ENCODE data around the gene VPS33A. TPM values are rescaled to one million over a fixed set of nuclear protein-coding genes. Genes with fewer than 3 reads are reported as not detected.
A peak's percentile ranks its signal among the peaks of the same experiment; 100 is the strongest.

Gene VPS33A
- total and polyA plus RNA-seq, 7 donors: 10.3 to 33.6 (median 17.1) TPM

DNA sequence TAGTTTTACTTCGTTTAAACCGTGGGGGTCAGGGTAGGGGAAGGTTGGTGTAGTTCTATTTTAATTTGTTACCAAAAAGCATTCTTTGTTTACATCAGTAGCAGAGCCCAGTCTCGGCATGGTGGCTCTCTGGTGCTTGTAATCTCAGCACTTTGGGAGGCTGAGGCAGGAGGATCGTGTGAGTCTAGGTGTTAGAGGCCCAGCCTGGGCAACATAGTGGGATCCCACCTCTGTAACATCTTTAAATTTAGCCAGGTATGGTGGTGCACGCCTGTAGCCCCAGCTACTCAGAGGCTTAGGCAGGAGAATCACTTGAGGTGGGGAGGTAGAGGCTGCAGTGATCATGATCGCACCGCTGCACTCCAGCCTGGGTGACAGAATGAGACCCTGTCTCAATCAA is 81.2 kb downstream of the VPS33A start:
- Histone ChIP-seq H3K9me3 (no peaks in the 10 kb centered on the region), H3K4me1 (no peaks in the 10 kb centered on the region), H3K4me3 (no peak overlapping the region), H3K27ac (no peak overlapping the region), H3K36me3 (ENCODE audit: insufficient read depth in 1 of 2, low read depth in 1 of 2) (no peaks in the 10 kb centered on the region), H3K27me3 (ENCODE audit: insufficient read depth in 3 of 3, low read length in 2 of 3) (peaks cover 0 to 3% (median 0%) of the 10 kb centered on the region in 3 donors)
- no peak for ATAC-seq
- 88 to 95% (median 91%) methylated on average over 7 of the region's 7 CpGs for WGBS, 3 donors
- no peak for DNase-seq
- TF ChIP-seq, protein P1, sequence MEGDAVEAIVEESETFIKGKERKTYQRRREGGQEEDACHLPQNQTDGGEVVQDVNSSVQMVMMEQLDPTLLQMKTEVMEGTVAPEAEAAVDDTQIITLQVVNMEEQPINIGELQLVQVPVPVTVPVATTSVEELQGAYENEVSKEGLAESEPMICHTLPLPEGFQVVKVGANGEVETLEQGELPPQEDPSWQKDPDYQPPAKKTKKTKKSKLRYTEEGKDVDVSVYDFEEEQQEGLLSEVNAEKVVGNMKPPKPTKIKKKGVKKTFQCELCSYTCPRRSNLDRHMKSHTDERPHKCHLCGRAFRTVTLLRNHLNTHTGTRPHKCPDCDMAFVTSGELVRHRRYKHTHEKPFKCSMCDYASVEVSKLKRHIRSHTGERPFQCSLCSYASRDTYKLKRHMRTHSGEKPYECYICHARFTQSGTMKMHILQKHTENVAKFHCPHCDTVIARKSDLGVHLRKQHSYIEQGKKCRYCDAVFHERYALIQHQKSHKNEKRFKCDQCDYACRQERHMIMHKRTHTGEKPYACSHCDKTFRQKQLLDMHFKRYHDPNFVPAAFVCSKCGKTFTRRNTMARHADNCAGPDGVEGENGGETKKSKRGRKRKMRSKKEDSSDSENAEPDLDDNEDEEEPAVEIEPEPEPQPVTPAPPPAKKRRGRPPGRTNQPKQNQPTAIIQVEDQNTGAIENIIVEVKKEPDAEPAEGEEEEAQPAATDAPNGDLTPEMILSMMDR (IDR thresholded peaks at IDR 0.05): no peak
- intact Hi-C loops (cut with DNase I): no loop called here

DNA sequence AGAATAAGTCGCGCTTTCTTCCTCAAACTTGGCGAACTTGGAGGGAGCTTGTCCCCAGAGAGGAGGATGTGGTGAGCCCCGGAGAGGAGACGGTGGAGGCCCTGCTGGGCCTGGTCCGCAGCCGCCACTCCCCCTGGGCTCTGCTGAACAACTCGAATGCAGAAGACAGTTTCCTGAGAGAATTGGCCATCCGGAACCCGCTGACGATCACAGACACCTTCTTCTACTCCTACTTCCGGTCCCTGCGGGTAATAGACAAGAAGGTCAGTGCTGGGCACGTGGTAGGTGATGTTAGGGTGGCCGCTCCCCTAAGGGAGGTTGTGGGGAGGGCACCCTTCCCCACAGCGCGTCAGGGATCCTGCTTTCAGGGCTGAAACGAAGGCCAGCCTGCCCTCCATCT is 81.8 kb downstream of the VPS33A start:
- no peaks in the 10 kb centered on the region for H3K36me3 ChIP-seq (ENCODE audit: insufficient read depth in 1 of 2, low read depth in 1 of 2)
- WGBS, 3 donors: 77 to 85% (median 83%) methylated on average over 18 of the region's 18 CpGs
- peaks cover 0 to 3% (median 0%) of the 10 kb centered on the region in 3 donors for H3K27me3 ChIP-seq (ENCODE audit: insufficient read depth in 3 of 3, low read length in 2 of 3)
- no peaks in the 10 kb centered on the region for H3K9me3 ChIP-seq
- H3K27ac ChIP-seq: no peak overlapping the region
- no peak overlapping the region for H3K4me3 ChIP-seq
- intact Hi-C loops (cut with DNase I): no loop called here
- ATAC-seq: no peak
- TF ChIP-seq, protein P1 (IDR thresholded peaks at IDR 0.05): no peak
- DNase-seq: no peak
- H3K4me1 ChIP-seq: no peaks in the 10 kb centered on the region

DNA sequence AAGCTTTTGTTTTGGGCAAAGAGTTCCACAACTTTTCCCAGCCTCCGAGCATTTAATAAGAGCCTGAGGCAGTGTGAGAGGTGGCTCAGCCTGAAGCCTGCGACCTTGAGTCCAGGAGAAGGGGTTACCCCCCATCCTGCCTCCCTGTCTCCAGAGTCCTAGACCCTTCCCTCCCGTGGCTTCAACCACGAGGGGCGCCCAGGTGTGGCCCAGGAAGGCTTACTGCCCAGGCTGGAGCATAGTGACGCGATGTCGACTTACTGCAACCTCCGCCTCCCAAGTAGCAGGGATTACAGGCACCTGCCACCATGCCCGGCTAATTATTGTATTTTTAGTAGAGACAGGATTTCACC is 82.7 kb downstream of the VPS33A start:
- TF ChIP-seq, protein P1 (IDR thresholded peaks at IDR 0.05): no peak
- no peak for ATAC-seq

DNA sequence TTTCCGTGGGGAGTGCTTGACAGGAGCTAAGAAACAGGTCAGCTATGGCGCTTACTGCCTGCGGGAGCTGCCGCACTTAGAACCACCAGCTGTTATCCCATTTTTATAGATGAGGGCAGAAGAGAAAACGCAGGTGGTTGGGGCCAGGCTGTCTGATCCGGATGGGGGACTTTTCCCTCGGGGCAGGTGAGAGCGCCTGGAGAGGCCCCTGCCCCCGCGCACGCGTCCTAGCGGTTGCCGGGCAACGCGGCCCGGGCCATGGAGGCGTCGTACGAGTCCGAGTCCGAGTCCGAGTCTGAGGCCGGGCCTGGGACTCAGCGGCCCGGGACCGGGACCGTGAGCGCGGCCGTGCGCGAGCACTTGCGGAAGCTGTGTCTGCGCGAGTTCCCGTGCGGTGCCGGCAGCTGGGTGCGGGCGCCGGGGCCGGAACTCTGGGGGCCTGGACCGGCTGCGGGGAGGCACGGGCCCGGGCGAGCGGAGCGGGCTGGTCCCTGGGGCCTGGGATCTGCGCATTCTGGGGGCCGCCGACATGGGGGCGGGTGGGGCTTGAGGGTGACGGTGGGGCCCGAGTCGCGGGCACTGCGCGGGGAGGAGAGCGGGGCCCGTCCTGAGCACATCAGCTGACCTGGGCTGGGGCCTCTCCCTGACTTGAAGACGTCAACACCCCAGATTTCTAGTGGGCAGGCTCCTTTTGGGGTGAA is 83.3 kb downstream of the VPS33A start, which contains the start of gene LRRC43:
LRRC43 (plus strand) TSS at position 237 of the 701 bp plus-strand sequence; CDS start at position 259, 22 bp downstream.
- DNase-seq (peak in 1 of 2 donors; percentile 34), ATAC-seq (peak; percentile 28 to 74 (median 52))
- peaks cover 0 to 3% (median 0%) of the 10 kb centered on the region in 3 donors for H3K27me3 ChIP-seq (ENCODE audit: insufficient read depth in 3 of 3, low read length in 2 of 3)
- intact Hi-C loops (cut with DNase I): no loop called here
- no peak within 1 kb of the TSS for H3K27ac ChIP-seq
- no peaks in the 10 kb centered on the region for H3K36me3 ChIP-seq (ENCODE audit: insufficient read depth in 1 of 2, low read depth in 1 of 2)
- TF ChIP-seq, protein P1 (IDR thresholded peaks at IDR 0.05): no peak
- 3 to 5% (median 3%) methylated on average over 45 to 63 of the region's 63 CpGs for WGBS, 3 donors
- H3K4me3 ChIP-seq: peak within 1 kb of the TSS; percentile 70
- H3K4me1 ChIP-seq: no peaks in the 10 kb centered on the region
- no peaks in the 10 kb centered on the region for H3K9me3 ChIP-seq

More for the DNA sequence above, 82.7 kb downstream of the VPS33A start:
- Histone ChIP-seq H3K4me1 (no peaks in the 10 kb centered on the region), H3K4me3 (peak overlapping the region; percentile 70), H3K36me3 (ENCODE audit: insufficient read depth in 1 of 2, low read depth in 1 of 2) (no peaks in the 10 kb centered on the region), H3K9me3 (no peaks in the 10 kb centered on the region), H3K27me3 (ENCODE audit: insufficient read depth in 3 of 3, low read length in 2 of 3) (peaks cover 0 to 3% (median 0%) of the 10 kb centered on the region in 3 donors), H3K27ac (no peak overlapping the region)
- intact Hi-C loops (cut with DNase I): no loop called here
- WGBS, 3 donors: 72 to 79% (median 76%) methylated on average over 10 of the region's 10 CpGs
- DNase-seq: no peak

Other genes with a start within 250 kb of the VPS33A start
- gene BCL7A, start 244.6 kb downstream of the VPS33A start, total RNA-seq: 10 to 100 TPM; 11.3 to 14.3 (median 12.5) TPM
- 1 to 10 TPM; 3.6 to 8.1 (median 6.5) TPM for gene BCL7A, start 244.6 kb downstream of the VPS33A start, polyA plus RNA-seq
- 100 to 1,000 TPM; 114 to 184 (median 137) TPM for gene MLXIP, start 187.7 kb downstream of the VPS33A start, total RNA-seq
- 100 to 1,000 TPM in 1 of 3 donors, 10 to 100 TPM in 2; 50.9 to 114 (median 55.0) TPM for gene MLXIP, start 187.7 kb downstream of the VPS33A start, polyA plus RNA-seq
- gene IL31, start 92.3 kb downstream of the VPS33A start, total RNA-seq: not detected
- not detected for gene IL31, start 92.3 kb downstream of the VPS33A start, polyA plus RNA-seq
- gene LRRC43, start 83.4 kb downstream of the VPS33A start, total RNA-seq: under 1 TPM in 3 of 4 donors, not detected in 1; 0.13 to 0.36 (median 0.32) TPM
- gene LRRC43, start 83.4 kb downstream of the VPS33A start, polyA plus RNA-seq: under 1 TPM in 2 of 3 donors, not detected in 1; 0.05 to 0.06 TPM
- gene B3GNT4, start 62.8 kb downstream of the VPS33A start, total RNA-seq: under 1 TPM in 1 of 4 donors, not detected in 3; 0.38 TPM
- 1 to 10 TPM in 1 of 3 donors, under 1 TPM in 2; 0.30 to 1.3 (median 0.48) TPM for gene B3GNT4, start 62.8 kb downstream of the VPS33A start, polyA plus RNA-seq
- 10 to 100 TPM; 24.4 to 35.3 (median 29.0) TPM for gene DIABLO, start 40.4 kb downstream of the VPS33A start, total RNA-seq
- 100 to 1,000 TPM in 1 of 3 donors, 10 to 100 TPM in 2; 39.7 to 109 (median 53.7) TPM for gene DIABLO, start 40.4 kb downstream of the VPS33A start, polyA plus RNA-seq
- 100 to 1,000 TPM; 458 to 639 (median 574) TPM for gene CLIP1, start 156.2 kb upstream of the VPS33A start, total RNA-seq
- 100 to 1,000 TPM; 235 to 290 (median 241) TPM for gene CLIP1, start 156.2 kb upstream of the VPS33A start, polyA plus RNA-seq
- gene ZCCHC8, start 234.4 kb upstream of the VPS33A start, total RNA-seq: 10 to 100 TPM; 10.9 to 22.2 (median 14.3) TPM
- gene ZCCHC8, start 234.4 kb upstream of the VPS33A start, polyA plus RNA-seq: 10 to 100 TPM; 10.9 to 21.3 (median 19.5) TPM